ENCODE results near the gene FNDC10.
"Not testable (repeated sequence)": the region's sequence is repeated elsewhere in the genome, so short reads cannot be mapped to it uniquely, and the experiment has no call there.

FNDC10 gene

GRCh38 chr1:1574721-1575537, 25.0 kb downstream of the FNDC10 start, which contains the start of gene SSU72:
TSS of gene SSU72 (minus strand) at chr1:1574863. CDS start at chr1:1574557, 306 bp downstream.
- FAIRE-seq (peak; percentile 85), DNase-seq (ENCODE audit: extremely low spot score, insufficient read length, low read depth) (peak; percentile 97)

GRCh38 chr1:1573843-1574720, 25.9 kb downstream of the FNDC10 start:
- no peak for FAIRE-seq

GRCh38 chr1:1569341-1569740, 30.6 kb downstream of the FNDC10 start:
- FAIRE-seq (no peak), DNase-seq (ENCODE audit: extremely low spot score, insufficient read length, low read depth) (no peak)

More at GRCh38 chr1:1573843-1574720, 25.9 kb downstream of the FNDC10 start:
- peak; percentile 69 for DNase-seq (ENCODE audit: extremely low spot score, insufficient read length, low read depth)

GRCh38 chr1:1567891-1568291, 32.0 kb downstream of the FNDC10 start:
- FAIRE-seq = no peak

GRCh38 chr1:1567152-1567875, 32.6 kb downstream of the FNDC10 start:
- no peak for DNase-seq (ENCODE audit: extremely low spot score, insufficient read length, low read depth)
- FAIRE-seq = no peak

More at GRCh38 chr1:1567891-1568291, 32.0 kb downstream of the FNDC10 start:
- no peak for DNase-seq (ENCODE audit: extremely low spot score, insufficient read length, low read depth)

GRCh38 chr1:1565340-1565739, 34.6 kb downstream of the FNDC10 start:
- DNase-seq (ENCODE audit: extremely low spot score, insufficient read length, low read depth) = no peak
- no peak for FAIRE-seq

- no peak for FAIRE-seq
- DNase-seq (ENCODE audit: extremely low spot score, insufficient read length, low read depth) = no peak
Measured at GRCh38 chr1:1564268-1564667, 35.7 kb downstream of the FNDC10 start.

GRCh38 chr1:1563688-1564087, 36.2 kb downstream of the FNDC10 start:
- FAIRE-seq = no peak

GRCh38 chr1:1562556-1563195, 37.3 kb downstream of the FNDC10 start:
- FAIRE-seq = no peak
- no peak for DNase-seq (ENCODE audit: extremely low spot score, insufficient read length, low read depth)

More at GRCh38 chr1:1563688-1564087, 36.2 kb downstream of the FNDC10 start:
- no peak for DNase-seq (ENCODE audit: extremely low spot score, insufficient read length, low read depth)

- no peak for FAIRE-seq
Measured at GRCh38 chr1:1561801-1562470, 38.0 kb downstream of the FNDC10 start.

GRCh38 chr1:1560178-1560577, 39.8 kb downstream of the FNDC10 start:
- DNase-seq (ENCODE audit: extremely low spot score, insufficient read length, low read depth) (no peak), FAIRE-seq (no peak)

More at GRCh38 chr1:1561801-1562470, 38.0 kb downstream of the FNDC10 start:
- DNase-seq (ENCODE audit: extremely low spot score, insufficient read length, low read depth) = no peak

GRCh38 chr1:1559066-1559465, 40.9 kb downstream of the FNDC10 start:
- DNase-seq (ENCODE audit: extremely low spot score, insufficient read length, low read depth) (no peak), FAIRE-seq (no peak)

GRCh38 chr1:1558591-1558990, 41.3 kb downstream of the FNDC10 start:
- FAIRE-seq = no peak
- DNase-seq (ENCODE audit: extremely low spot score, insufficient read length, low read depth) = no peak

- DNase-seq (ENCODE audit: extremely low spot score, insufficient read length, low read depth); FAIRE-seq: not testable (repeated sequence)
Measured at GRCh38 chr1:1557688-1558087, 42.2 kb downstream of the FNDC10 start.

- not testable (repeated sequence) for FAIRE-seq; DNase-seq (ENCODE audit: extremely low spot score, insufficient read length, low read depth)
Measured at GRCh38 chr1:1556961-1557360, 43.0 kb downstream of the FNDC10 start.

GRCh38 chr1:1556505-1556904, 43.4 kb downstream of the FNDC10 start:
- FAIRE-seq (no peak), DNase-seq (ENCODE audit: extremely low spot score, insufficient read length, low read depth) (no peak)

- DNase-seq (ENCODE audit: extremely low spot score, insufficient read length, low read depth) (no peak), FAIRE-seq (no peak)
Measured at GRCh38 chr1:1554926-1555915, 44.7 kb downstream of the FNDC10 start.

GRCh38 chr1:1554550-1554925, 45.4 kb downstream of the FNDC10 start:
- DNase-seq (ENCODE audit: extremely low spot score, insufficient read length, low read depth) (no peak), FAIRE-seq (no peak)
